Hindlimb muscle (tissue), 1 donor: ENCODE measurements around the gene ODAD3. TPM values are rescaled to one million over a fixed set of nuclear protein-coding genes. Genes with fewer than 3 reads are reported as not detected.

ENCODE experiments used
- DNase-seq: peaks from one replicate; pipeline ENCODE4 v3.0.0-alpha.2; 2013
- polyA plus RNA-seq: library from polyadenylated mRNA; unstranded; fragments of 120-200 nt; gene quantifications from one replicate; pipeline ENCODE4 v1.2.1, GENCODE V29; 2013; ENCODE audit not compliant: insufficient read length

The ODAD3 gene
- polyA plus RNA-seq, 1 donor, result 0.30 TPM

GRCh38 chr19:11374433-11375142 is 60.3 kb downstream of the ODAD3 start, which contains the start of gene SWSAP1:
Gene SWSAP1, plus strand, starts transcription at chr19:11374666. Its CDS starts 15 bp downstream, at chr19:11374681.
- DNase-seq, result peak; percentile 99

DNA sequence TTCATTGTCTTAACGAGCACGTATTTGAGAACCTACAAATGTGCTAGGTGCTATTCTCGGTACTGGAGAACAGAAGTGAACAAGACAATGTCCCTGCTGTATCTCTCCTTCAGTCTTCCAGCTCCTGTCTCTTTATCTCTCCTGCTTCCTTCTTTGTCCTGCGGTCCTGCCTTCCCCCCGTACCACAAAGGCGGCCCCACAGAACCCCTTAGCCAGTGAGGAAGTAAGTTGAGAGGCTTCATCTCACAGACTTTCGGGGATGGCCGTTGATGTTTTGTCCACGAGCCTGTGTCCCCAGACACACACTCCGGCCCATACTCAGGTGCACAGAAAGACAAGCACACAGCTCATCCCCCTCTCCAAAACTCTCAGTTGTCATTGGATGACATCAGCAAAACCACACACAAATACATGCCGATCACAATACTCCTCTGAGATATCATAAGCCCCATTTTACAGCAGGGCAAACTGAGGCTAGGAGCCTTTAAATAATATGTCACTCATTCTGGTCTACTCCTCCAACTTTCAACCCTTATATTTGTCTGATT is 61.0 kb downstream of the ODAD3 start:
- DNase-seq, result no peak

- no peak for DNase-seq
Observed at GRCh38 chr19:11373166-11373884, 61.6 kb downstream of the ODAD3 start.

DNA sequence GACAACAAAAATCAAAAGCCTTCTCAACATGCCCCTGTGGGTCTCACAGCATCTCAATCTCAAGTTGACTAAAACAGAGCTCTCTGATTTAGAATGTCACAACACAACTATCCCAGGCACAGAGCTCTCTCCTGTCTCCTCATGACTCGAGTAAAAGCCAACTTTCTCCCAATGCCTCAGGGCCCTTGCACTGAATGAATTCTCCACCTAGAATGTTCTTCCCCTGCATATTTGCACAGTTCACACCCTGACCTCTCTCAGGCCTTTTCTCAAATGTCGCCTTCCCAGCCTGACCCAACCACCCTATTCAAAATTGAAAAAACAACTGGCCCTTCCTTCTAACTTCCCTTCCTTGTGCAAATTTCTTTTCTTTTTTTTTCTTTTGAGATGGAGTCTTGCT is 64.2 kb downstream of the ODAD3 start:
- DNase-seq, result no peak

Other genes with a start within 250 kb of the ODAD3 start
- gene KANK2, start 237.6 kb downstream of the ODAD3 start, polyA plus RNA-seq, result 116 TPM
- 2.9 TPM for gene ANGPTL8, start 195.5 kb downstream of the ODAD3 start, polyA plus RNA-seq
- gene DOCK6, start 172.6 kb downstream of the ODAD3 start, polyA plus RNA-seq, result 45.9 TPM
- gene TSPAN16, start 139.0 kb downstream of the ODAD3 start, polyA plus RNA-seq, result not detected
- gene RAB3D, start 95.5 kb downstream of the ODAD3 start, polyA plus RNA-seq, result 6.3 TPM
- 48.5 TPM for gene TMEM205, start 88.9 kb downstream of the ODAD3 start, polyA plus RNA-seq
- 10.9 TPM for gene CCDC159, start 88.6 kb downstream of the ODAD3 start, polyA plus RNA-seq
- gene PLPPR2, start 79.7 kb downstream of the ODAD3 start, polyA plus RNA-seq, result 12.7 TPM
- gene SWSAP1, start 60.5 kb downstream of the ODAD3 start, polyA plus RNA-seq, result 1.3 TPM
- gene EPOR, start 50.8 kb downstream of the ODAD3 start, polyA plus RNA-seq, result 4.4 TPM
- gene RGL3, start 15.8 kb downstream of the ODAD3 start, polyA plus RNA-seq, result 0.15 TPM
- gene PRKCSH, start 514 bp upstream of the ODAD3 start, polyA plus RNA-seq, result 192 TPM
- gene ELAVL3, start 45.9 kb upstream of the ODAD3 start, polyA plus RNA-seq, result not detected
- 6.7 TPM for gene ZNF653, start 70.7 kb upstream of the ODAD3 start, polyA plus RNA-seq
- gene ECSIT, start 94.0 kb upstream of the ODAD3 start, polyA plus RNA-seq, result 54.1 TPM
- gene CNN1, start 103.7 kb upstream of the ODAD3 start, polyA plus RNA-seq, result 43.0 TPM
- gene ELOF1, start 124.1 kb upstream of the ODAD3 start, polyA plus RNA-seq, result 35.6 TPM
- 2.7 TPM for gene ACP5, start 142.5 kb upstream of the ODAD3 start, polyA plus RNA-seq
- 11.0 TPM for gene ZNF627, start 162.4 kb upstream of the ODAD3 start, polyA plus RNA-seq